ENCODE results near the gene THADA. TPM values are rescaled to one million over a fixed set of nuclear protein-coding genes. Genes with fewer than 3 reads are reported as not detected.
A peak's percentile ranks its signal among the peaks of the same experiment; 100 is the strongest.

The THADA gene
- total RNA-seq, 1 donor = 39.4 TPM

DNA sequence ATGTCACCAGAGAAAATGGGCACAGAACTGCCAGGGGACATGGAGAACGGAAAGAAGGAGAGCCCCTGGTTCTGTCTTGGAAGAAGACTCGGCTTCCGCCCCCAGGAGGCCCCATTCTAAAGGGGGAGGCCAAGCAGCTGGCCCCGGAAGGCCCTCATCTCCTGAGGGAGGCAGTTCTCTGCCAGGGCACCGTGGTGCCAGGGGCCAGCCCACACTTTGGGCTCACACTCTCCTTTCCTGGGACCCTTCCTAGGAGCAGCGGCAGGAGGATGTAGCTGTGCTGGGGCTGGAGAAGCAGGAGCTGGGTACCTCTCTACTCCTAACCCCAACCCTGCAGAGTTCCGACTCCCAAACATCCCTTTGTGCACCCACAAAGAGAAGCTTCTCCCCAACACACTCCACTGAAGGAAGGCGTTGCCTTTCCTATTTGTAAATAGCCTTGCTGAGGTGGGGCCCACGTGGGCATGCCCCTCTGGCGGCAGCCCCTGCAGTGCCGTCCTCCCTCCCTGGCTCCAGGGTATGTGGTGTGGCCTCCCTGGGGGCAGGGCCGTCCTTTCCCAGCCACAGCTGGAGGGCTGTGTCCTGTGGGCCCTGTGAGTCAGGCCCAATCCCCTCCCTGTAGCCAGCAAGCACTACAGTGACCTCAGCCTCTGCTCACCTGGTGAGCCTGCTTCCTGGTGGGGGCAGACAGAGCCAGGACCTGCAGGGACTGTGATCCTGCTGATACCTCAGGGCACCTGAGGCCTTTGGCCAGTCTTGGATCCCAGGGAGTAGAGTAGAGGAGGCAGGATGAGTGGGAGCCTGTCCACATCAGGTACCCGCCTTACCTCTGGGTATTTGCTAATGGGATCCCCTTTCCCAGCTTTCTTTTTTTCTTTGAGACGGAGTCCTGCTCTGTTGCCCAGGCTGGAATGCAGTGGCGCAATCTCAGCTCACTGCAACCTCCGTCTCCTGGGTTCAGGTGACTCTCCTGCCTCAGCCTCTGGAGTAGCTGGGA, 396.0 kb downstream of the THADA start:
- H4K20me1 ChIP-seq (ENCODE audit: insufficient read depth, low read length) = no peaks in the 10 kb centered on the region
- no peak overlapping the region for H3K27ac ChIP-seq (ENCODE audit: low read depth, low read length)
- H3K79me2 ChIP-seq (ENCODE audit: insufficient read depth, low read length) = no peaks in the 10 kb centered on the region
- TF ChIP-seq, protein P1, sequence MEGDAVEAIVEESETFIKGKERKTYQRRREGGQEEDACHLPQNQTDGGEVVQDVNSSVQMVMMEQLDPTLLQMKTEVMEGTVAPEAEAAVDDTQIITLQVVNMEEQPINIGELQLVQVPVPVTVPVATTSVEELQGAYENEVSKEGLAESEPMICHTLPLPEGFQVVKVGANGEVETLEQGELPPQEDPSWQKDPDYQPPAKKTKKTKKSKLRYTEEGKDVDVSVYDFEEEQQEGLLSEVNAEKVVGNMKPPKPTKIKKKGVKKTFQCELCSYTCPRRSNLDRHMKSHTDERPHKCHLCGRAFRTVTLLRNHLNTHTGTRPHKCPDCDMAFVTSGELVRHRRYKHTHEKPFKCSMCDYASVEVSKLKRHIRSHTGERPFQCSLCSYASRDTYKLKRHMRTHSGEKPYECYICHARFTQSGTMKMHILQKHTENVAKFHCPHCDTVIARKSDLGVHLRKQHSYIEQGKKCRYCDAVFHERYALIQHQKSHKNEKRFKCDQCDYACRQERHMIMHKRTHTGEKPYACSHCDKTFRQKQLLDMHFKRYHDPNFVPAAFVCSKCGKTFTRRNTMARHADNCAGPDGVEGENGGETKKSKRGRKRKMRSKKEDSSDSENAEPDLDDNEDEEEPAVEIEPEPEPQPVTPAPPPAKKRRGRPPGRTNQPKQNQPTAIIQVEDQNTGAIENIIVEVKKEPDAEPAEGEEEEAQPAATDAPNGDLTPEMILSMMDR (IDR thresholded peaks at IDR 0.05; ENCODE audit: extremely low read depth, low read depth, low read length) = no peak
- no peak overlapping the region for H2AFZ ChIP-seq (ENCODE audit: low read length)
- H3K27me3 ChIP-seq (ENCODE audit: insufficient read depth, low read length) = no peaks in the 10 kb centered on the region
- H3K4me1 ChIP-seq (ENCODE audit: insufficient read depth, low read length) = no peaks in the 10 kb centered on the region
- H3K4me3 ChIP-seq (ENCODE audit: insufficient read depth, low read length) = no peak overlapping the region
- no peak overlapping the region for H3K4me2 ChIP-seq (ENCODE audit: insufficient read depth, low read length)
- peak; percentile 58 for DNase-seq (ENCODE audit: insufficient read length, low spot score, missing footprints)
- H3K36me3 ChIP-seq (ENCODE audit: insufficient read depth, low read length) = no peaks in the 10 kb centered on the region
- H3K9me3 ChIP-seq (ENCODE audit: low read depth, low read length) = no peaks in the 10 kb centered on the region

DNA sequence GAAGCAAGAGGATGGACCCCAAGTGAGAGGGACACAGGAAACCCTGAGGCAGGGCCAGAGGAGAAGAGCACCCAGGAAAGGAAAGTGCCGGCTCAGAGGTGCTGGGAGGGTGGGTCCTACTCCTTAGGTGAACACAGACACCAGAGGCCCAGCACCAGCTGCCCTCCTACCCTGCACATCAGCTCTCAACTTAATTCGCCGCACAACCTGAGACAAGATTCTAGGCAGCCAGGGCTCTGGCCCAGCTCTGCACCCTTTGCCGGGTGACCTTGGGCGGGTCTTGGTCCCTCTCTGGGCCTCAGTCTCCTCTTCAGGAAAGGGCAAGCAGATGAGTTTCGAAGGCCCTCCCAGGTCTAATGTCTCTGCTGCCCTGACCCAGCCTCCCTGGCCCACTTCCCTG, 397.6 kb downstream of the THADA start:
- Histone ChIP-seq H3K4me3 (ENCODE audit: insufficient read depth, low read length) (no peak overlapping the region), H4K20me1 (ENCODE audit: insufficient read depth, low read length) (no peaks in the 10 kb centered on the region), H3K36me3 (ENCODE audit: insufficient read depth, low read length) (no peaks in the 10 kb centered on the region), H2AFZ (ENCODE audit: low read length) (no peak overlapping the region), H3K4me2 (ENCODE audit: insufficient read depth, low read length) (no peak overlapping the region), H3K4me1 (ENCODE audit: insufficient read depth, low read length) (no peaks in the 10 kb centered on the region), H3K27ac (ENCODE audit: low read depth, low read length) (no peak overlapping the region), H3K79me2 (ENCODE audit: insufficient read depth, low read length) (no peaks in the 10 kb centered on the region), H3K27me3 (ENCODE audit: insufficient read depth, low read length) (no peaks in the 10 kb centered on the region), H3K9me3 (ENCODE audit: low read depth, low read length) (no peaks in the 10 kb centered on the region)
- TF ChIP-seq, protein P1 (IDR thresholded peaks at IDR 0.05; ENCODE audit: extremely low read depth, low read depth, low read length) = no peak
- peak; percentile 35 for DNase-seq (ENCODE audit: insufficient read length, low spot score, missing footprints)

DNA sequence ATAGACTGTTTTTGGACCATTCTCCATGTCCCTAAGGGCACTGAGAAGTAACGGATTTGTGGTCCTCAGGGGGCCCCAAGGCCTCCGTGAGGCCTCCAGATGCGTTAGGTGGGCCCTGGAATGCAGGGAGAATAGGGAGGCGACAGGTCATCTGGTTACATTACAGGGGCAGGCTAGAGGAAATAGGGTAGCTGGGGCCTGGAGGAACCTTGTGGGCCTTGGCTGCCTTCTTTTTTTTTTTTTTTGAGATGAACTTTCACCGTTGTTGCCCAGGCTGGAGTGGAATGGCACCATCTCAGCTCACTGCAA, 398.3 kb downstream of the THADA start:
- TF ChIP-seq, protein P1 (IDR thresholded peaks at IDR 0.05; ENCODE audit: extremely low read depth, low read depth, low read length) = no peak
- no peak for DNase-seq (ENCODE audit: insufficient read length, low spot score, missing footprints)
- Histone ChIP-seq H3K27ac (ENCODE audit: low read depth, low read length) (no peak overlapping the region), H2AFZ (ENCODE audit: low read length) (no peak overlapping the region), H3K4me1 (ENCODE audit: insufficient read depth, low read length) (no peaks in the 10 kb centered on the region), H3K79me2 (ENCODE audit: insufficient read depth, low read length) (no peaks in the 10 kb centered on the region), H4K20me1 (ENCODE audit: insufficient read depth, low read length) (no peaks in the 10 kb centered on the region), H3K4me3 (ENCODE audit: insufficient read depth, low read length) (no peak overlapping the region), H3K9me3 (ENCODE audit: low read depth, low read length) (no peaks in the 10 kb centered on the region), H3K36me3 (ENCODE audit: insufficient read depth, low read length) (no peaks in the 10 kb centered on the region), H3K4me2 (ENCODE audit: insufficient read depth, low read length) (no peak overlapping the region), H3K27me3 (ENCODE audit: insufficient read depth, low read length) (no peaks in the 10 kb centered on the region)

DNA sequence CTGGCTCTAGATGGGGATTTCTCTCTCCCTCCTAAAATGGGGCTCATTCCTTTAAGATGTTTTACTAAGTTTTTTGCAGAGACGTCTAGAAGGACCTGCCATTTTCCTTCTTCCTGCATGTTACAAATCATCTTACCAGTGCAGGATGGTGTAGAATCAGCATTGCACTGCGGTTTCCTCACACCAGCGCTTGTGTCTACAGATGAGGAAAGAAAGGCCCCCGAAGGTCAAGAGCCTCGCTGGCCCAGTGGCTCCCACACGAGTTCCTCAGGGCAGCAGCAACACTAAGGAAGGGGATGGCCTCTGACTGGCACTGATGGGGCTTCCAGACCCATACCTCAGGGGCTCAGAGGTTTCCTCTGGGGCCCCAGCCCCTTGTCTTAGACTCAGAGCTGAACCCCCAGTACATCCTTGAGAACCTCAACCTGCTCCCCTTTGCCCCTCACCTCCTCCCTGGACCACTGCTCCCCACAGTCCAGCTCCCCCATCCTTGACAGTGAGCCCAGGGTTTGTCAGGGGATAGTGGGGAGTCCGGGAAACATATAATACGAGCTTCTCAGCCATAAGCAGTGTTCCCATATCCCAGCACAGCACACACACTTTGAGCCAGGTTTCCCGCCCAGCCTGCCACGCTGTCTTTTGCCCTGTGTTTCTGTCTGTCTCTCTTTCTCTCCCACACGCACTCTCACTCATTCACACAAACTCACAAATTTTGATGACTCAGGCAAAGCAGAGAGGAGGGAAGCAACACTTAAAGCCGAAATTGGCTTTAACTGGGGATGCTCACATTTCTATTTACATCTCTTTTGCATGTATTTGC, 398.9 kb downstream of the THADA start:
- no peaks in the 10 kb centered on the region for H3K27me3 ChIP-seq (ENCODE audit: insufficient read depth, low read length)
- peak; percentile 66 for DNase-seq (ENCODE audit: insufficient read length, low spot score, missing footprints)
- TF ChIP-seq, protein P1 (IDR thresholded peaks at IDR 0.05; ENCODE audit: extremely low read depth, low read depth, low read length) = no peak
- H3K4me2 ChIP-seq (ENCODE audit: insufficient read depth, low read length) = no peak overlapping the region
- no peak overlapping the region for H3K4me3 ChIP-seq (ENCODE audit: insufficient read depth, low read length)
- H3K4me1 ChIP-seq (ENCODE audit: insufficient read depth, low read length) = no peaks in the 10 kb centered on the region
- no peak overlapping the region for H2AFZ ChIP-seq (ENCODE audit: low read length)
- H4K20me1 ChIP-seq (ENCODE audit: insufficient read depth, low read length) = no peaks in the 10 kb centered on the region
- no peaks in the 10 kb centered on the region for H3K9me3 ChIP-seq (ENCODE audit: low read depth, low read length)
- H3K27ac ChIP-seq (ENCODE audit: low read depth, low read length) = no peak overlapping the region
- H3K36me3 ChIP-seq (ENCODE audit: insufficient read depth, low read length) = no peaks in the 10 kb centered on the region
- H3K79me2 ChIP-seq (ENCODE audit: insufficient read depth, low read length) = no peaks in the 10 kb centered on the region

Data from osteoblast (primary cell).